Midbrain (tissue), 1 donor: Measurements from ENCODE around the gene TAF1D.
"Not testable (repeated sequence)": the region's sequence is repeated elsewhere in the genome, so short reads cannot be mapped to it uniquely, and the experiment has no call there.

Experiments used
- DNase-seq: peaks from one replicate; lab custom pipeline; 2025; lab: John Stamatoyannopoulos, UW

TAF1D gene

GRCh38 chr11:93741094-93741881 lies at the start of gene TAF1D, which contains the start of gene C11orf54:
TSS of gene TAF1D (minus strand) at chr11:93741495. CDS start at chr11:93739304, 2,191 bp downstream.
TSS of gene C11orf54 (plus strand) at chr11:93741672. CDS start at chr11:93747394, 5,722 bp downstream.
- DNase-seq, result peak; percentile 96

- no peak for DNase-seq
Measured at GRCh38 chr11:93784935-93785360, 43.7 kb upstream of the TAF1D start.

GRCh38 chr11:93784145-93784934 lies 43.0 kb upstream of the TAF1D start, which contains the start of gene MED17:
TSS of gene MED17 (plus strand) at chr11:93784282. CDS start at chr11:93784514, 232 bp downstream.
- peak; percentile 96 for DNase-seq

- no peak for DNase-seq
Measured at GRCh38 chr11:93783765-93784144, 42.5 kb upstream of the TAF1D start.

GRCh38 chr11:93783362-93783761 lies 42.1 kb upstream of the TAF1D start:
- DNase-seq, result no peak

- DNase-seq, result no peak
Measured at GRCh38 chr11:93775289-93775688, 34.0 kb upstream of the TAF1D start.

- DNase-seq, result not testable (repeated sequence)
Measured at GRCh38 chr11:93774560-93774959, 33.3 kb upstream of the TAF1D start.

- DNase-seq, result no peak
Measured at GRCh38 chr11:93773601-93774200, 32.4 kb upstream of the TAF1D start.

- DNase-seq, result no peak
Measured at GRCh38 chr11:93773045-93773477, 31.8 kb upstream of the TAF1D start.

- no peak for DNase-seq
Measured at GRCh38 chr11:93772123-93772522, 30.8 kb upstream of the TAF1D start.

- no peak for DNase-seq
Measured at GRCh38 chr11:93770160-93770559, 28.9 kb upstream of the TAF1D start.

GRCh38 chr11:93767018-93767417 lies 25.7 kb upstream of the TAF1D start:
- no peak for DNase-seq

GRCh38 chr11:93766504-93766903 lies 25.2 kb upstream of the TAF1D start:
- no peak for DNase-seq

GRCh38 chr11:93765551-93765950 lies 24.3 kb upstream of the TAF1D start:
- no peak for DNase-seq

- no peak for DNase-seq
Measured at GRCh38 chr11:93761910-93762309, 20.6 kb upstream of the TAF1D start.

- not testable (repeated sequence) for DNase-seq
Measured at GRCh38 chr11:93759123-93759522, 17.8 kb upstream of the TAF1D start.

- DNase-seq, result no peak
Measured at GRCh38 chr11:93757924-93758865, 16.9 kb upstream of the TAF1D start.

- no peak for DNase-seq
Measured at GRCh38 chr11:93757301-93757700, 16.0 kb upstream of the TAF1D start.

- no peak for DNase-seq
Measured at GRCh38 chr11:93756748-93757147, 15.5 kb upstream of the TAF1D start.

GRCh38 chr11:93753241-93753640 lies 11.9 kb upstream of the TAF1D start:
- DNase-seq, result no peak

GRCh38 chr11:93751001-93751400 lies 9.7 kb upstream of the TAF1D start:
- DNase-seq, result no peak
